GM12878 (cell line): Measurements from ENCODE around the gene AKAP13. TPM values are rescaled to one million over a fixed set of nuclear protein-coding genes. Genes with fewer than 3 reads are reported as not detected.

Source experiments
- ATAC-seq: fragments of 200-7000 bp; cut with Tn5 transposase; 3 replicates; pipeline ENCODE4 v1.9.1; 2020; ENCODE audit warnings: mild to moderate bottlenecking, moderate library complexity
- BruUV-seq: library from RNA; stranded (reverse); fragments of 400-500 nt; replicated peaks from 2 replicates; lab custom pipeline; 2021; lab: Mats Ljungman, UMichigan
- CTCF ChIA-PET: fragments of 300-600 bp; sonication (Branson Sonifier 250); formaldehyde crosslinking; extraction: SDS; loops from one replicate; lab custom pipeline; 2021; ENCODE audit warnings: inconsistent platforms; lab: Yijun Ruan, JAX
- POLR2A ChIA-PET: fragments of 350-600 bp; formaldehyde crosslinking; extraction: SDS; loops from one replicate; lab custom pipeline; 2021; ENCODE audit warnings: inconsistent platforms; lab: Charles Lee
- RAD21 ChIA-PET: fragments of 300-600 bp; sonication (Branson Sonifier 250); formaldehyde crosslinking; loops from one replicate; lab custom pipeline; 2023; ENCODE audit warnings: antibody characterized with exemption; ENCODE audit not compliant: unreplicated experiment; lab: Charles Lee
- SMC1A ChIA-PET: fragments of 300-600 bp; sonication (Branson Sonifier 250); formaldehyde crosslinking; loops from one replicate; lab custom pipeline; 2023; ENCODE audit not compliant: unreplicated experiment, uncharacterized antibody; lab: Charles Lee
- DNase-seq: peaks from one replicate; pipeline ENCODE4 v3.0.0-alpha.2; 2011; ENCODE audit warnings: low read depth, low spot score
- FAIRE-seq: peaks from 3 replicates; lab custom pipeline; 2011; peaks lifted over from hg19 to GRCh38; lab: Jason Lieb, UNC
- H2AFZ ChIP-seq: 2 replicates; pipeline ENCODE4 v1.6.0; 2011; ENCODE audit warnings: low read depth, low read length, control low read depth; ENCODE audit not compliant: control insufficient read depth
- H3K27ac ChIP-seq: 2 replicates; pipeline ENCODE4 v1.5.1; 2011; ENCODE audit warnings: control low read depth; ENCODE audit not compliant: control insufficient read depth, insufficient read depth
- H3K27me3 ChIP-seq, 2 experiments: replicated peaks in 1 of 2; 2 replicates each; pipeline versions ENCODE4 v1.6.0 to v1.6.1; 2011; ENCODE audit warnings: low read length in 1 of 2; ENCODE audit not compliant: control insufficient read depth in 2 of 2, insufficient read depth in 2 of 2
- H3K36me3 ChIP-seq, 2 experiments: 2 replicates each; pipeline ENCODE4 v1.5.1; 2011; ENCODE audit warnings: low read length in 1 of 2; ENCODE audit not compliant: control insufficient read depth in 2 of 2, insufficient read depth in 2 of 2
- H3K4me1 ChIP-seq: 2 replicates; pipeline ENCODE4 v1.6.1; 2011; ENCODE audit warnings: mild to moderate bottlenecking, low read length, moderate library complexity, mixed read lengths; ENCODE audit not compliant: control insufficient read depth, insufficient read depth
- H3K4me2 ChIP-seq: 2 replicates; pipeline ENCODE4 v1.6.0; 2011; ENCODE audit warnings: control low read depth; ENCODE audit not compliant: control insufficient read depth, insufficient read depth
- H3K4me3 ChIP-seq: fragments of 200-600 bp; sonication (generic); 2 replicates; pipeline ENCODE4 v1.5.1; 2016
- H3K79me2 ChIP-seq: 2 replicates; pipeline ENCODE4 v1.6.0; 2011; ENCODE audit warnings: low read length; ENCODE audit not compliant: control insufficient read depth, insufficient read depth
- H3K9ac ChIP-seq: 2 replicates; pipeline ENCODE4 v1.8.0; 2011; ENCODE audit warnings: low read length, control low read depth, mixed read lengths; ENCODE audit not compliant: control insufficient read depth, insufficient read depth
- H3K9me3 ChIP-seq: replicated peaks from 3 replicates; pipeline ENCODE4 v1.5.1; 2011; ENCODE audit warnings: mild to moderate bottlenecking, low read length; ENCODE audit not compliant: control insufficient read depth, insufficient read depth
- H4K20me1 ChIP-seq: 2 replicates; pipeline ENCODE4 v1.6.0; 2011; ENCODE audit not compliant: control insufficient read depth, insufficient read depth
- CEBPZ ChIP-seq: fragments of 150-350 bp; IDR thresholded peaks from 2 replicates; pipeline ENCODE4 v1.6.1; 2016; ENCODE audit warnings: low read depth, low read length
- E4F1 ChIP-seq: fragments of 450-650 bp; IDR thresholded peaks from 2 replicates; pipeline ENCODE4 v1.6.1; 2018; ENCODE audit warnings: borderline replicate concordance, mild to moderate bottlenecking; ENCODE audit not compliant: partially characterized antibody
- PBX3 ChIP-seq: IDR thresholded peaks from 2 replicates; pipeline ENCODE4 v1.6.1; 2011; ENCODE audit warnings: mild to moderate bottlenecking, low read depth, low read length, moderate library complexity; ENCODE audit not compliant: insufficient replicate concordance
- PRDM15 ChIP-seq: fragments of 450-650 bp; formaldehyde crosslinking; IDR thresholded peaks from 2 replicates; pipeline ENCODE4 v1.4.0; 2020; ENCODE audit warnings: mild to moderate bottlenecking, moderate library complexity
- REST ChIP-seq: IDR thresholded peaks from 2 replicates; pipeline ENCODE4 v1.6.1; 2012; ENCODE audit warnings: mild to moderate bottlenecking, low read depth, low read length
- RUNX3 ChIP-seq: IDR thresholded peaks from 2 replicates; pipeline ENCODE4 v1.6.1; 2012; ENCODE audit warnings: low read length, inconsistent platforms
- TBL1XR1 ChIP-seq: IDR thresholded peaks from 2 replicates; pipeline ENCODE4 v1.6.1; 2012; ENCODE audit warnings: low read depth, low read length, improper control_type of control experiment
- ZNF622 ChIP-seq: fragments of 450-650 bp; IDR thresholded peaks from 2 replicates; pipeline ENCODE4 v1.6.1; 2017; ENCODE audit warnings: mild to moderate bottlenecking, inconsistent platforms
- WGBS: methylation state at CpG from one replicate; pipeline ENCODE4 v1.1.6; 2016; ENCODE audit warnings: low lambda C conversion rate; ENCODE audit not compliant: insufficient replicate concordance, insufficient coverage; ENCODE audit errors: missing lambda C conversion rate; 5-methylcytosine and 5-hydroxymethylcytosine counted together
- in situ Hi-C: fragments of 300-500 bp; cut with MboI; formaldehyde crosslinking; loops from 9 replicates; pipeline ENCODE4 v1.14.3; 2018; ENCODE audit warnings: mixed read lengths
- intact Hi-C: fragments of 100-400 bp; cut with micrococcal nuclease; formaldehyde crosslinking; loops from one replicate; pipeline ENCODE4 v1.14.2; 2022; ENCODE audit not compliant: unreplicated experiment
- polyA plus RNA-seq, 11 experiments: library from polyadenylated mRNA; depleted of rRNA in 4 of 11; unstranded in 6 of 11; stranded (reverse) in 5 of 11; fragments of >200 nt; fragmentation: Nextera tagmentation in 4 of 11; fragmentation: Illumina TruSeq in 1 of 11; extraction: Ambion mirVana in 4 of 11; extraction: Trizol in 1 of 11; gene quantifications; 1 replicate in 1 of 11; 2 replicates in 10 of 11; pipeline versions ENCODE4 v1.2.1 to v1.2.3, GENCODE V29; 2011 to 2016; ENCODE audit warnings: inconsistent platforms in 2 of 11, missing spikeins in 2 of 11, low read depth in 1 of 11
- total RNA-seq, 4 experiments: library from RNA; depleted of rRNA in 3 of 4; stranded (reverse); fragments of >200 nt in 3 of 4; fragmentation: Illumina TruSeq in 1 of 4; extraction: Trizol in 1 of 4; gene quantifications; 2 replicates each; pipeline versions ENCODE4 v1.2.1 to v1.2.3, GENCODE V29; 2013 to 2021

Gene AKAP13
- total and polyA plus RNA-seq, 10 of the 15 experiments (the other 5 are each of a cell fraction or from before 2014, with no cell fraction given), result 14.4 to 74.9 (median 55.1) TPM

GRCh38 chr15:85620690-85621049 lies 240.3 kb downstream of the AKAP13 start:
- POLR2A ChIA-PET, result interaction anchor here (0.6 kb wide), 1 partner anchor 38 kb away, joined by 3 read pairs; no protein-coding TSS in a partner anchor
- Histone ChIP-seq H3K9me3 (no peaks in the 10 kb centered on the region), H3K9ac (no peak overlapping the region), H4K20me1 (no peaks in the 10 kb centered on the region), H3K79me2 (peaks cover 10% of the 10 kb centered on the region), H3K4me2 (no peak overlapping the region), H3K4me1 (peaks cover 28% of the 10 kb centered on the region), H3K36me3 (peaks cover 0 to 7% of the 10 kb centered on the region in 2 experiments; a peak in 1 of 4 replicates), H3K27me3 (no peaks in the 10 kb centered on the region), H2AFZ (no peak overlapping the region), H3K27ac (no peak overlapping the region), H3K4me3 (no peak overlapping the region)
- in situ Hi-C loops (no loop called here), intact Hi-C loops (no loop called here)
- BruUV-seq, result no TSS peak
- ATAC-seq, result no peak
- RAD21 ChIA-PET, result no interaction called here
- 69% methylated on average over 3 of the region's 3 CpGs for WGBS
- no peak for DNase-seq
- FAIRE-seq, result no peak
- CTCF ChIA-PET, result interaction anchor here (0.8 to 1.2 kb wide), 2 partner anchors 109 to 116 kb away, joined by 3 read pairs; no protein-coding TSS in a partner anchor
- SMC1A ChIA-PET, result interaction anchor here (0.9 kb wide), 3 partner anchors 9 to 80 kb away, joined by 3 to 4 read pairs (median 4); no protein-coding TSS in a partner anchor
- TF ChIP-seq PBX3, result no peak
- no peak for TF ChIP-seq PRDM15 (CRISPR knock-in tag)
- TF ChIP-seq E4F1, result no peak
- TF ChIP-seq REST, result no peak
- TF ChIP-seq TBL1XR1, result no peak
- no peak for TF ChIP-seq CEBPZ
- TF ChIP-seq ZNF622, result no peak
- no peak for TF ChIP-seq RUNX3
